Endodermal cell (in vitro differentiated cells): ENCODE measurements around the gene AP5B1. TPM values are rescaled to one million over a fixed set of nuclear protein-coding genes. Genes with fewer than 3 reads are reported as not detected.
A peak's percentile ranks its signal among the peaks of the same experiment; 100 is the strongest.

ENCODE experiments used
- DNase-seq: peaks from one replicate; pipeline ENCODE4 v3.0.0-alpha.2; 2017
- H3K27ac ChIP-seq: 2 replicates; pipeline ENCODE4 v1.5.1; 2013; ENCODE audit warnings: mild to moderate bottlenecking, low read depth, low read length, moderate library complexity
- H3K27me3 ChIP-seq: 2 replicates; pipeline ENCODE4 v1.6.1; 2013; ENCODE audit warnings: mild to moderate bottlenecking, low read length, moderate library complexity; ENCODE audit not compliant: insufficient read depth, control insufficient read depth, poor library complexity, severe bottlenecking
- H3K36me3 ChIP-seq: 2 replicates; pipeline ENCODE4 v1.7.0; 2013; ENCODE audit warnings: mild to moderate bottlenecking, low read length, moderate library complexity; ENCODE audit not compliant: control insufficient read depth, insufficient read depth
- H3K4me1 ChIP-seq: one replicate; pipeline ENCODE4 v1.7.0; 2013; ENCODE audit warnings: low read length; ENCODE audit not compliant: control insufficient read depth, insufficient read depth
- H3K4me3 ChIP-seq: 2 replicates; pipeline ENCODE4 v1.5.1; 2013; ENCODE audit warnings: mild to moderate bottlenecking, low read length, moderate library complexity
- H3K9ac ChIP-seq: 2 replicates; pipeline ENCODE4 v1.6.1; 2013; ENCODE audit warnings: mild to moderate bottlenecking, low read length, moderate library complexity; ENCODE audit not compliant: poor library complexity, severe bottlenecking; ENCODE audit errors: extremely low read depth
- H3K9me3 ChIP-seq: 2 replicates; pipeline ENCODE4 v1.6.1; 2013; ENCODE audit warnings: mild to moderate bottlenecking, low read length, moderate library complexity; ENCODE audit not compliant: control insufficient read depth
- H3K27ac Mint-ChIP-seq: 2 replicates; pipeline ENCODE4 v1.8.0; 2020; ENCODE audit warnings: mixed read lengths
- H3K27me3 Mint-ChIP-seq: 2 replicates; pipeline ENCODE4 v1.8.0; 2021; ENCODE audit warnings: mild to moderate bottlenecking, mixed read lengths; ENCODE audit not compliant: insufficient read depth
- H3K36me3 Mint-ChIP-seq: 2 replicates; pipeline ENCODE4 v1.8.0; 2020; ENCODE audit warnings: low read depth, mixed read lengths
- H3K4me1 Mint-ChIP-seq: 2 replicates; pipeline ENCODE4 v1.8.0; 2020; ENCODE audit warnings: mixed read lengths
- H3K4me3 Mint-ChIP-seq: 2 replicates; pipeline ENCODE4 v1.8.0; 2020; ENCODE audit warnings: mild to moderate bottlenecking, moderate library complexity, mixed read lengths
- H3K9me3 Mint-ChIP-seq: 2 replicates; pipeline ENCODE4 v1.8.0; 2020; ENCODE audit warnings: mild to moderate bottlenecking, mixed read lengths
- WGBS, 2 experiments: methylation state at CpG; one replicate each; pipeline versions ENCODE4 v1.1.5 to v1.1.7; 2013; ENCODE audit warnings: missing lambda C conversion rate in 2 of 2, mixed read lengths in 1 of 2; ENCODE audit not compliant: insufficient coverage in 1 of 2, insufficient read length in 1 of 2; 5-methylcytosine and 5-hydroxymethylcytosine counted together
- total RNA-seq, 2 donors: library from RNA; stranded (reverse); fragmentation: NEBNext Ultra II Directional in 1 of 2; extraction: Animal tissue kit (Norgen Biotek cat#: 25700) in 1 of 2; gene quantifications; 2 replicates in 1 of 2; 3 replicates in 1 of 2; pipeline ENCODE4 v1.2.1, GENCODE V29; 2021
- TF ChIP-seq, protein P1 (sequence below): fragments of 200-600 bp; sonication (generic); conservative IDR thresholded peaks from 2 replicates; pipeline ENCODE4 v1.5.0; 2021; ENCODE audit warnings: antibody characterized with exemption, mild to moderate bottlenecking

AP5B1 gene
- total RNA-seq, 2 donors from 2014 or later, result 17.8 to 29.9 TPM

GRCh38 chr11:65822776-65823528 is 42.2 kb upstream of the AP5B1 start:
- Histone ChIP-seq H3K27me3 (peaks cover under 1% of the 10 kb centered on the region), H3K27ac (no peak overlapping the region), H3K9ac (no peak overlapping the region), H3K36me3 (no peaks in the 10 kb centered on the region), H3K9me3 (no peaks in the 10 kb centered on the region), H3K4me3 (no peak overlapping the region), H3K4me1 (no peaks in the 10 kb centered on the region)
- Mint-ChIP-seq H3K4me3 (no peak overlapping the region), H3K9me3 (no peaks in the 10 kb centered on the region), H3K4me1 (no peaks in the 10 kb centered on the region), H3K36me3 (no peaks in the 10 kb centered on the region), H3K27me3 (peaks cover 7% of the 10 kb centered on the region), H3K27ac (no peak overlapping the region)
- DNase-seq, result no peak
- TF ChIP-seq, protein P1, sequence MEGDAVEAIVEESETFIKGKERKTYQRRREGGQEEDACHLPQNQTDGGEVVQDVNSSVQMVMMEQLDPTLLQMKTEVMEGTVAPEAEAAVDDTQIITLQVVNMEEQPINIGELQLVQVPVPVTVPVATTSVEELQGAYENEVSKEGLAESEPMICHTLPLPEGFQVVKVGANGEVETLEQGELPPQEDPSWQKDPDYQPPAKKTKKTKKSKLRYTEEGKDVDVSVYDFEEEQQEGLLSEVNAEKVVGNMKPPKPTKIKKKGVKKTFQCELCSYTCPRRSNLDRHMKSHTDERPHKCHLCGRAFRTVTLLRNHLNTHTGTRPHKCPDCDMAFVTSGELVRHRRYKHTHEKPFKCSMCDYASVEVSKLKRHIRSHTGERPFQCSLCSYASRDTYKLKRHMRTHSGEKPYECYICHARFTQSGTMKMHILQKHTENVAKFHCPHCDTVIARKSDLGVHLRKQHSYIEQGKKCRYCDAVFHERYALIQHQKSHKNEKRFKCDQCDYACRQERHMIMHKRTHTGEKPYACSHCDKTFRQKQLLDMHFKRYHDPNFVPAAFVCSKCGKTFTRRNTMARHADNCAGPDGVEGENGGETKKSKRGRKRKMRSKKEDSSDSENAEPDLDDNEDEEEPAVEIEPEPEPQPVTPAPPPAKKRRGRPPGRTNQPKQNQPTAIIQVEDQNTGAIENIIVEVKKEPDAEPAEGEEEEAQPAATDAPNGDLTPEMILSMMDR, result no peak
- WGBS, 2 experiments, result 90 to 93% methylated on average over 14 to 15 of the region's 15 CpGs

- H3K27me3 Mint-ChIP-seq, result peaks cover 12% of the 10 kb centered on the region
- H3K9me3 ChIP-seq, result no peaks in the 10 kb centered on the region
- no peak overlapping the region for H3K4me3 ChIP-seq
- TF ChIP-seq, protein P1, result no peak
- H3K4me1 Mint-ChIP-seq, result no peaks in the 10 kb centered on the region
- H3K9me3 Mint-ChIP-seq, result no peaks in the 10 kb centered on the region
- H3K4me1 ChIP-seq, result no peaks in the 10 kb centered on the region
- H3K27me3 ChIP-seq, result peaks cover 15% of the 10 kb centered on the region
- H3K9ac ChIP-seq, result no peak overlapping the region
- no peak overlapping the region for H3K27ac Mint-ChIP-seq
- no peak for DNase-seq
- no peak overlapping the region for H3K4me3 Mint-ChIP-seq
- no peaks in the 10 kb centered on the region for H3K36me3 ChIP-seq
- 83 to 87% methylated on average over 7 to 8 of the region's 8 CpGs for WGBS, 2 experiments
- no peaks in the 10 kb centered on the region for H3K36me3 Mint-ChIP-seq
- no peak overlapping the region for H3K27ac ChIP-seq
Measured at GRCh38 chr11:65821107-65821506, 40.3 kb upstream of the AP5B1 start.

GRCh38 chr11:65817835-65818680 is 37.3 kb upstream of the AP5B1 start:
- peaks cover 12% of the 10 kb centered on the region for H3K27me3 Mint-ChIP-seq
- H3K4me3 Mint-ChIP-seq, result peak overlapping the region; percentile 55
- Histone ChIP-seq H3K9ac (peak overlapping the region; percentile 53), H3K4me1 (no peaks in the 10 kb centered on the region), H3K36me3 (no peaks in the 10 kb centered on the region), H3K27me3 (peaks cover 15% of the 10 kb centered on the region), H3K9me3 (no peaks in the 10 kb centered on the region), H3K4me3 (peak overlapping the region; percentile 86), H3K27ac (no peak overlapping the region)
- 11 to 29% methylated on average over 20 to 72 of the region's 74 CpGs for WGBS, 2 experiments
- TF ChIP-seq, protein P1, result peak; percentile 100
- no peak overlapping the region for H3K27ac Mint-ChIP-seq
- no peaks in the 10 kb centered on the region for H3K9me3 Mint-ChIP-seq
- DNase-seq, result peak; percentile 98
- no peaks in the 10 kb centered on the region for H3K36me3 Mint-ChIP-seq
- peaks cover 10% of the 10 kb centered on the region for H3K4me1 Mint-ChIP-seq
